Smooth muscle cell of the brain vasculature (primary cell): ENCODE measurements around the gene GPSM3.

Source experiments
- DNase-seq: peaks from one replicate; pipeline ENCODE4 v3.0.0-alpha.2; 2012; ENCODE audit warnings: low read depth, low spot score

The GPSM3 gene

DNA sequence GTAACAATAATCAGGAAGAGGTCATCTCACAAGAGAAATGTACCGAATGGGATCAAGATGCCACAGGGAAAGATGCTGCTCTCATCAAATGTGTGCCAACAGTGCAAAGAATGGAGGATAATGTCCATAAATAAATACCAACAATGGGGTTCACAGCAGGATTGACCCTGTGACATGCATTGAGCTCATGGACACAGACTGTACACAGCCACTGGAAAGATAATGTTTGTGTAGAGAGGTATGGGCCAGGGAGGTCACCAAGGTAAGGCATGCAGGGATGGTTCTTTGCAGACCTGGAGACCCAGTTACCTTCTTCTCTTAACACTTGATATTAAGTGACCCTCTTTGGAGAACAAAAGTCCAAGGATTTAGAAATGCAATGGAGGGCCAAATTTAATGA is 18.0 kb downstream of the GPSM3 start:
- DNase-seq, result no peak

DNA sequence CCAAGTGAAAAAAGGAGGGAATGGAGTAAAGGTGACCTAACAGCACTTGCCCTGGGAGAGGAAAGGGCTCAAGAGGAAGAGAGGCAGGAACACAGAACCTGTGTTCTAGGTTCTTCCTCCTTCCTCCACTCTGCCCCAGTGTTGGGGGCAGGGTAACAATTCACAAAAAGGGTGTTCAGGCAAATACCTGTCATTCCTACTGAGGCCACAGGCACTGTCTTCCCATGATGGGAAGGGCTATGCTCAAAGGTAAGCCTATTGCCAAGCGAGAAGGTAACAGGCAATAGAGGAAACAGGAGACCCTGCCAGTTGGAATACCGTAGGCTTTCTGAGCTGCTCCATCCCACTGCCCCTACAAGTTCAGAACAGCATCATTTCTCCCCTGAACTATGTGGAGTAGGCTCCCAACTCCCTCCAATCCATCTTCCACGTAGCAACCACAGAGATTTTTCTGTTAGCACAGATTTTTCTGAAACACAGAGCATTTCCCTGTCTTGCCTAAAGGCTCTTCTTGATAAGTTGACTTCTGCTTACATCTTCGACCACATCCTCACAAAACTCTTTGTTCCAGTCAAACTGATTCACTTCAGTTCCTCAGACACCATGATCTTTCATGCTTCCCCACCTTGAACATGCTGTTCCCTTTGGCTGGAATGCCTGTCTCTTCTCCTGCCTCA is 19.3 kb downstream of the GPSM3 start:
- DNase-seq, result no peak

DNA sequence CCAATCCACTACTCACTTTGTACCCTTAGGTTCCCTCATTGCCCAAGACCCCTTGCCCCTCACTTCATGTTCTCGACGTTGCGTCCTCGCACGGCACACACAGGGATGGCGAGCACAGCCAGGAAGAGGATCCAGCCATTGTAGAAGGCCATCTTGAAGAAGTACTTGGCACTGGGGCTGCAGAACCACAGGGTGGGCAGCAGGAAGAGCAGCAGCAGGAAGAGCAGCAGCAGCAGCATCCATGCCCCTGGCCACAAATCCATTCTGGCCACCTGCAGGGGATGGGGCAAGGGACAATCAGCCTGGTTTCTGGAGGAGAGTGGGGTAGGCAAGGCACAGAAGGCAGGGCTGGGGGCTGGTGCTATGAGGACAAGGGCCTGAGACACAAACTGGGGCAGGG is 21.2 kb downstream of the GPSM3 start:
- no peak for DNase-seq

DNA sequence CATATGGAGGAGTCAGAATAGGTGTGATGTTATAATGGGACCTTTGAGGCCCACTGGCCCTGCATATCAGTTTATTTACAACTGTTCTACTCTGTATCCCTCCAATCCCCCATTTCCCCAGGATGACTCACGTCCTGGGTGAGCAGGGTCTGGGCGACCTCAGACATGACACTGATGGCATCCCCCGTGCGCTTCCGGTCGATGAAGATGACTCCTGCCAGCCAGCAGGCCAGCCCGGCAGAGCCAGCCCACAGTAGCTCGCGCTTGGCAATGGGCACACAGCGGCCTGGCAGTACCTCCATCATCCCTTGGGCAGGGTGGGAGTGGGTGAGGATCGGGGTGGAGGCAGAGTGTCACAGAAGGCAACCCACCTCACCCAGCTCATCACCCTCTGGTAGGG is 22.1 kb downstream of the GPSM3 start:
- DNase-seq, result no peak

DNA sequence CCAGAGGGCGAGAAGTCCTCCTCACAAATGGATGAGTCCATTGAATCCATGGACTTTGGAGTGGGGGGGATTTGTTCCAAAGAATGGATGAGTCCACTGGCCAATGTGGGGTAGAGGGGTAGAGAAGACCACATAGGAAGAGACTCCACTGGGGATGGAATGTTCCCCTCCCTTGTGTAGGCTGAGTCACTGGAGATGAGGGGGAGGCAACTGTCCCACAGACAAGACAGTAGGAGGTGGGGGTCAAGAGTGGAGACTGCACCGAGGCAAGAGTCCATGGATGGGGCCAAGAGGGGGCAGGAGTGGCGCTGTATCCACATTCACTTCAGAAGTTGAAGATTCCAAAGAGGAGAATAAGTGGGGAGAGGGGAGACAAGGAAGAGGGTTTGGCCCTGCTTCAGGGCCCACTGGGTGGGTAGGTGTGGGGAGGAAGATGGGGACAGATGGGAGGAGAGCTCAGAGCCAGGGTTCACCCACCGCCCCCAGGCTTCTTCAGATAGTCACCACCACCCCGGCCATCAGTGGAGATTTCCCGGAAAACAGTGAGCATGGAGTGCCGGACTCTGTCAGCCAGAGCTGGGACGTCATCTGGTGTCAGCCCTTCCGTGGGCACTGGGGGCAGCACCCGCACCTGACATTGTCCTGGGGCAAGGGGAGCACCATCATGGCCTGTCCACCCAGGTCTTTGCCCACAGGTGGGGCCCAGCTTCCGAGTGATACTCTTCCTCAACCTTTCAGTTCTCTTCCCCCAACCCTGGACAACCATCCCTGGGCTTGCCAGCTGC is 23.4 kb downstream of the GPSM3 start:
- no peak for DNase-seq

DNA sequence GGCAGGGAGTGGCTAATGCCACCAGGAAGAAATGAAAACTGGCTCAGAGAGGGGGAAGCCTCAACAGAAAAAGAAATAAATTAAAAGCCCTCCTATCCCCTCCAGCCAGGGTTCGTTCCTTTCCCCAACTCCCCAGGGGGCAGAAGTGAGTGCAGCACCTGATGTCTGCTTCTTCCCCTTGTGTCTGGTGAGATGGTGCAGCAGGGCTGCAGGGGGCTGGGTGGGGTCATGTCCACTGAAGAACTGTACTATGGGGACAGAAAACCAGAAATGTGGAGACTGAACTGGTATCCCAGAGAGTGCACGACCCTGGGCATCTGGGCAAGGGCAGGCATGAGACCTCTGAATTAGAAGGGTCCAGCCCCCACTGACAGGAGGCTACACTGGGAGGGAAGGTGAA is 24.1 kb downstream of the GPSM3 start:
- no peak for DNase-seq

DNA sequence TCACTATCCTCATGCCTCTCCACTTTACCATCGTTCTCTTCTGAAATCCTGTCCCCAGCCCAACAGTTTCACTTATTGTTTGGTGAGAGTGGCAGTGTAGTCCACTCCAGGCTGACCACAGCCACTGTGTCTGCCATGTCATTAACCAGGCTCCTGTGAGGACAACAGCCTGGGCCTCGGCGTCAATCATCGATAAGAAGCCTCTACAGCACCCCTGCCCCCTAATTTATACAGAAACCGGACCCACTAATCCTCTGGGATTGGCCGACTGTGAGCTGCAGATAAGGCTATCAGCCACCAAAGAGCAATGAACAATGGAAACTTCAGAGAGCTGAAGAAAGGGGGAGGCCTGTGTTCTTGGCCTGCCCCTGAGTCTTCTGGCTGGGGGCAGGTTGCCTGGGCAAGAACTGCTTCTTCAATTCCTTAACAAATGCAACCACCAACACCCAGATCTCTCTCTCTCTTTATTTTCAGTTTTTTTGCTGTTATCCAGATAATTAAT is 24.6 kb downstream of the GPSM3 start:
- no peak for DNase-seq

DNA sequence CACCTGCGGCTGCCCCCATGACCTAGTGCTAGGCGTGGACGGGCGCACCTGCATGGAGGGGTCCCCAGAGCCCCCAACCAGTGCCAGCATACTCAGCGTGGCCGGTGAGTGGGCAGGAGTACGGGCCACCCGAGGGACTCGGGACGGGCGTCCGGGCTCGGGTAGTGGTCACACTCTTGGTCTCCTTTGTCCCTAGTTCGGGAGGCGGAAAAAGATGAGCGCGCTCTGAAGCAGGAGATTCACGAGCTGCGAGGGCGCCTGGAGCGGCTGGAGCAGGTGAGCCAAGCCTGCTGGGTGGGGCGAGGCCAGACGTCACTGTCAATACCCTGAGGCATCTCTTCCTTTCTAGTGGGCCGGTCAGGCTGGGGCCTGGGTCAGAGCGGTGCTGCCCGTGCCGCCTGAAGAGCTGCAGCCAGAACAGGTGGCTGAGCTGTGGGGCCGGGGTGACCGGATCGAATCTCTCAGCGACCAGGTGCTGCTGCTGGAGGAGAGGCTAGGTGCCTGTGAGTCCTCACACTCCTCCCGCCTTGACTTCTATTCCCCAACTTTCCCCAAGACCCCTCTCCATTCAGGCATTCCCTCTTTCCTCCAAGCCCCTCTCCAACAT is 25.2 kb downstream of the GPSM3 start:
- DNase-seq, result no peak

DNA sequence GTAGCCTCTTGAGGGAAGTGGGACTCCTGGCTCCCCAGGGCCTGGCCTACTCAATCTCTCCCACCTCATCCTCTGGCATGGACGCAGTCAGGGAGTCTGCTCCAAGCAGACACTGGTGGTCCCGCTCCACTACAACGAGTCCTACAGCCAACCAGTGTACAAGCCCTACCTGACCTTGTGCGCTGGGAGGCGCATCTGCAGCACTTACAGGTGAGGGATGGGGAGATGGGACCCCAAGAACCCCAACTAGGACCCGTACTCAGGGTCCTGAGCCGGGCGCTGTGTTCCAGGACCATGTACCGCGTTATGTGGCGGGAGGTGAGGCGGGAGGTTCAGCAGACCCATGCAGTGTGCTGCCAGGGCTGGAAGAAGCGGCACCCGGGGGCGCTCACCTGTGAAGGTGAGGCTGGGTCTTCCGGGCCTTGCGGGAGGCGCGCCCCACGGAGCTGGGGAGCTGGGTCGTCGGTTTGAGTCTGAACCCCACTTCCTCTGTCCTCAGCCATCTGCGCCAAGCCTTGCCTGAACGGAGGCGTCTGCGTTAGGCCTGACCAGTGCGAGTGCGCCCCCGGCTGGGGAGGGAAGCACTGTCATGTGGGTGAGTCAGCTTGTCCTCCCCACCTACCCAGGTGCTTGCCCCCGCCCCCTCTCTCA is 25.9 kb downstream of the GPSM3 start:
- DNase-seq, result no peak

DNA sequence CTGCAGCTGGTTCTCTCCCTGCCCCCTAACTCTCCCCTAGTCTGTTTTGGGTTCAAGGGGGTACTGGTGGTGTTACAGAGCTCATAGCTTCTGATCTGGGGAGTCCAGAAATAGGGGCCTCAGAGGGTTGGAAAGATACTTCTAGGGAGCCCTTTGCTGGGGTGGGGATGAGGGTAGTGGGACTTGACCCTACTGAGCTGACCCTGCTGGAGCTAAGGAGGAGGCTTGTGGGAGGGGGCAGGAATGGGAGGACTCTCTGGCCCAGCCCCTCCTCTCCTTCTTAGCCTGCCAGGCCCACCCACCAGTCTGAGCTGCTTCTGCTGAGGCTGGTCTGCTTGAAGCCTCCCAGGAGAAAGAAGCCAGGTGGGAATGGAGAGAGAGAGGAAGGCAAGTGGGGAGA is 28.1 kb downstream of the GPSM3 start, which contains the start of gene EGFL8:
Gene EGFL8 (plus strand): TSS at position 301 of the 400 bp plus-strand sequence. CDS start 1,571 bp downstream, outside the sequence.
- DNase-seq, result no peak

DNA sequence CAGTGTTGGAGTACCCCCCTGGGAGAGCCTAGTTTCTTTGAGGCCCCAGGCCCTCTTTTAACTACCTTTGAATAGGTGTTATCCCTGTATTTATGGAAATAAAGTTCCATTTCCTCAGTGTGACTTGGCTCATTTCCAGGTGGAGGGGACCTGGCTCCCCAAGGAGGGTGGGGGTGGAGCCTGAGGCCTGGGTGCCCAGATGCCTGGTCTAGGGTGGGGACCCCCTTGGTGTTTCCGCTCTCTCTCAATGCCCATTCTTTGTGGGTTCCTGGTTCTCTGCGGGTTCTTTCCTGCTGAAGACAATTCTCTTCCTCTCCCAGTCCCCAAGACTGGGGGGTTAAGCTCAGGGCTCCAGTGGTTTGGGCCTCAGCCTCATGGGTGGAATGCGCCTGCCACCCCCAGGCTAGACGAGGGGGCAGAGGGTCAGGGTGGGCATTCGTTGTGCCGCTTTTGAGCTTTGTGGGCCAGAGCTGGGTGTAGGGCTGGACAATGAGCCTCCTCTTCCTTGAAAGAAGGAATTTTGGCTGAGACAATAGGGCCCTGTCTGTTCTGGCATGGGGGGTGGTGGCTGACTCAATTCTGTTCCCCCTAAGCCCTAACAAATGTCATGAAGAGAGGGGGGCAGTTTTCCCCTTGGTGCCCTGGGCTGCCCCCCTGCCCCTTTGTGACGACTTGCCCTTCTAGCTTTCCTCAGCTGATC is 28.7 kb downstream of the GPSM3 start:
- DNase-seq, result no peak

DNA sequence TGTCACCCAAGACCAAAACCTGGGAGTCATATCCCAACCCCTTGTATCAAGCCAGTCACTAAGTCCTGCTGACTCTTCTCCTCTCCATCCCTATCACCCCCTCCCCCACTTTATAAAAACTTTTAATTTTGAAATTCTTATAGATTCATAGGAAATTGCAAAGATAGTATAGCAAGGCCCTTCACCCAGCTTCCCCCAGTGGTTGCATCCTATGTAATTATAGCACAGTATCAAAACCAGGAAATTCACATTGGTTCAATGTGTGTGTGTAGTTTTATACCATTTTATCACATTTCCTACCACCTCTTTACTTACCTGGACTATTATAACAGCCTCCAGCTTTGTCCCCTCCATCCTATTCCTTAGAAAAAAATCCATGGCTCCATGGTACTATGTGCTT is 34.4 kb downstream of the GPSM3 start:
- DNase-seq, result no peak

DNA sequence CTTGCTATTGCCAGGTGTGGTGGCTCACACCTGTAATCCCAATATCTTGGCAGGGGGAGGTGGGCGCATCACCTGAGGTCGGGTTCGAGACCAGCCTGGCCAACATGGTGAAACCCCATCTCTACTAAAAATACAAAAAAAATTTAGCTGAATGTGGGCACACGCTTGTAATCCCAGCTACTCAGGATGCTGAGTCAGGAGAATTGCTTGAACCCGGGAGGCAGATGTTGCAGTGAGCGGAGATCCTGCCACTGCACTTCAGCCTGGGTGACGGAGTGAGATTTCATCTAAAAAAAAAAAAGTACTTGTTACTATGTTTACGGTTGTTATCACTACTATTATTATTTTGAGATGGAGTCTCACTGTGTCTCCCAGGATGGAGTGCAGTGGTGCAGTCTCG is 35.6 kb downstream of the GPSM3 start:
- no peak for DNase-seq

DNA sequence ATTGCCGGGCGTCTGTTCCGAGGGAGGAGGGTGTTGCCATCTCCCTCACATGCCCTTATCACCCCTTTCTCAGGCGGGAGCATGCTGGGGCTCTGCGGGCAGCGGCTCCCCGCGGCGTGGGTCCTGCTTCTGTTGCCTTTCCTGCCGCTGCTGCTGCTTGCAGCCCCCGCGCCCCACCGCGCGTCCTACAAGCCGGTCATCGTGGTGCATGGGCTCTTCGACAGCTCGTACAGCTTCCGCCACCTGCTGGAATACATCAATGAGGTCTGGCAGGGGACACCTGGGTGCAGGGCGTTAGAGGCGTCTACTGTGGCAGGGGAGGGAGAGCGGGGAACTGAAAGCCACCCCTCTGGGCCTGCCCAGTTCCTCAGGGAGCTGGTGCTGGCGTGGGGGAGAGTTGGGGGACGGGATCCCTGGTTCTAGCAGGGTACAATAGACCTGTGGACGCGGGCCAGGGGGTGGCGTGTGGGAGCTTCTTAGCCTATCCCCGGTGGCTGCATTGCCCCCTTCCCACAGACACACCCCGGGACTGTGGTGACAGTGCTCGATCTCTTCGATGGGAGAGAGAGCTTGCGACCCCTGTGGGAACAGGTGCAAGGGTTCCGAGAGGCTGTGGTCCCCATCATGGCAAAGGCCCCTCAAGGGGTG is 37.8 kb downstream of the GPSM3 start:
- DNase-seq, result no peak

DNA sequence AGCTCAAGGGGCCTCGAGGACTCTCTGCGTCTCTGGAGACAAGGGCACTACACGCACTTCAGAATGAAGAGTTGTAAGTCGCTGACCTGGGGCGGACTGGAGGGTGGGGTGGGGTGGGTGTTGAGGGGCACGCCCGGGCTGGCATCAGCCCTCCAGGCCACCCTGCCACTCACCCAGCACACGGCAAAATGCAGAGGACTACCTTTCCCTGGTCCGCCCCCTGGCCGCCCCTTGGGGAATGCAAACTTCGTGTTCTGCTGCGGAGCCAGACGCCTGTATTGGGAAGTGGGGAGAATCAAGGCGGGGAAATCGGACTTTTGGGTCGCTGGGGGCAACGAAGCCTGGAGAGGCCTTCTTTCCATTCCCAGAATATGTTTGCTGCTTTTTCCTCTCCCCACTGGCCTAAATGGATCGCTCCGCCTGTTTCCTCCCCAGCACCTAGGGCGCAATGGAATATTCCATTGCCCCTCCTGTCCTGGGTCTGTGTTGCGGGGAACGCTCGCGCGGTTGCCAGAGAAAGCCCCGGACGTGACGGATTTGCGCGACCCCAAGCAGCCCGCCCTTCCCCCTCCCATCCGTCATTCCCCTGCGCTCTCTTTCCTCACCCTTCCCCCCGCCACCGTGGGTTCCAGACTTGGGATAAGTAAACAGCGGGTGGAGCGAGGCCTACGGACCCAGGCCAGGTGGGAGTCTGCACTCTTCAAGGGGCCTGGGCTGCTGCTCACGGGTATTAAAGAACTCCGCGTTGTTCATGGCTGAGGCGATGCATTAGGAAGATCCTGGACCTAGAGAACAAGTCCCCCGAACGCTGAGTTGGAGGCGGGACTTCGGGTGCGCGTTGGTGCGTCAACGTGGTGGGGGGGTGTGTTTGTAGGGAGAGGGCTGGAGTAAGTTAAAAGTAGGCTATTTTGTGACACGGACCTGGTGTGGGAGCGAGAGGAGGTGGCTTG is 38.6 kb downstream of the GPSM3 start, which contains the start of gene PPT2:
Gene PPT2 (plus strand): TSS at position 578 of the 950 bp plus-strand sequence. CDS start 454 bp downstream, outside the sequence.
- peak; percentile 84 for DNase-seq

DNA sequence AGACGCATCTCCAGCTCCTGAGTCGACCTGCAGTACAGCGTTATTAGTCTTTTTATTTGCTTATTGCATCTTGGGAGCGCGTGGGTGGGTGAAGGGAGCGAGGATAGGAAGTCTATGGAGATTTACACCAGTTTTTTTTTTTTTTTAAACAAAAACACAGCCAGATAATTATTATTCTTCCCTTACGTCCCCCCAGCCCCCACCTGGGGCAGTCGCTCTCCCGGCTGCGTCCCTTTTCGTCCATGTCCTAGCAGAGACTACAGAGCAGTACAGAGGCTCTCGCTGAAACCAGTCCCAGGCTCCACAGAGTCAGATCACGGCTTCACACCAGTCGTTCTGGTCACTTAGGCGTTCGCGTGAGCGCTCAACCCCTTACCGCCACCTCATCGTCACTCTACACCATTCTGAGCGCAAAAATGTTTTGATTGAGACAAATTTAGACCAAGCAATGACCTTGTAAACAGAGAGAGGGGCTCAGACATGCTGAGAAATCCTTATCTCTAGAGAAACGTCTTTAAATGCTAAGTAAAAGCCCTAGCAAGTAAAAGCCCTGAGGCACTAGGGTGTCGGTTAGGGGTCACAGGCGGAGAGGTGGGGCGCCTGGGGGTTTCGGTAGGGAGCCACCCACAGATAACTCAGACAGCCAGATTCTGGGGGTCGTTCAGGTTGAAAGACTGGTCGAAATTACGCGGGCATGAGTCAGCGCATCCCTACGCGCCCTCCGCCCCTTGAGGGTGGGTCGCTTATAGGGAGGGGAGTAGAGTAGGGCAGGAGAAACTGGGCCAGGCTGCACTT is 39.5 kb downstream of the GPSM3 start:
- no peak for DNase-seq

DNA sequence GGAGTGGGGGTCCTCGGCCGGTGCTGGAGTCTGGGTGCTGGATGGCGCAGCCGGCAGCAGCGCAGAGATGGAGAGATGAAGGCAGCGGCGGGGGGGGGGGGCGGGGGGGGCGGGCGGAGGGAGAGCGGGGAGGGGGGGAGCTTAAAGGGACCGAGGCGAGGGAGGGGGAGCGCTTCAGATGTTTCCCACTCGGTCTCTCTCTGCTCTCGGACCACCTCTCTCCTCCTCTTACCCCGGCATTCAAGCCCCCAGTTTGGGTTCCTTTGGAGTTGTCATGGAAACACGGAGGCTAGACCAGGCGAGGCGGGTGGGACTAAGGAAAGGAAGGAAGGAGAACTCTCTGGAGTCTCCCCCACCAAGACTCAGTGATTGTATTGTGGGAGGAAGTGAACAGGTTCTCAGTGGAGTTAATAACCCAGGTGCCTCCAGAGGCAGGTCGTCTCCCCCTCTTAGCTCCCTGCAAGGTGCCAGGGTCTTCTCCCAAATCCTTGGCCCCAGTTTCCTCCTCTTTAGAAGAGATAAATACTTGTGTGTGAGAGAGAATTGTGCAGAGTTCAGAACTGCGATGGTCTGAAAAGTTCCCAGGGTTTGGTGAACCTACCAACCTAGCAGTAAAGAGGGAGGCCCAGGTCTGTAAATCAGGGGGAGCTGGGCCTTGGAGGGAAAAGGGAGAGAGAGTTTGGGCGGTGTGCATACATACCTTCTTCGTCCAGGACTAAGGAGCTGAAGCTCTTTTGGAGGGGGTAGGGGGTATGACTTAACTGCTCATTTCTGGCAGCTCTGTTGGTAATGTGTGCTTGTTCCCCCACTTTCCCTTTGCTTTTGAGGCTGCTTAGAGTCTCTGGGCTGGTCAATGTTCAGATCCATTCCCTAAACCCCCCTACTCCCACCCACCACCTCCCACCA is 40.3 kb downstream of the GPSM3 start, which contains the start of gene PRRT1:
Gene PRRT1 (minus strand): TSS at position 77 of the 906 bp plus-strand sequence. CDS start 112 bp downstream, outside the sequence.
- no peak for DNase-seq
